Chondrocyte (in vitro differentiated cells): Measurements from ENCODE around the gene USP27X. TPM values are rescaled to one million over a fixed set of nuclear protein-coding genes. Genes with fewer than 3 reads are reported as not detected.

ENCODE experiments used
- DNase-seq: peaks from one replicate; pipeline ENCODE4 v3.0.0; 2021; ENCODE audit warnings: mixed read lengths, low spot score
- H3K27ac Mint-ChIP-seq: one replicate; pipeline ENCODE4 v1.8.0; 2021; ENCODE audit warnings: mild to moderate bottlenecking, moderate library complexity, mixed read lengths; ENCODE audit not compliant: unreplicated experiment
- H3K27me3 Mint-ChIP-seq: 2 replicates; pipeline ENCODE4 v1.8.0; 2021; ENCODE audit warnings: low read depth, mixed read lengths
- H3K36me3 Mint-ChIP-seq: 2 replicates; pipeline ENCODE4 v1.8.0; 2021; ENCODE audit warnings: low read depth, mixed read lengths
- H3K4me1 Mint-ChIP-seq: 2 replicates; pipeline ENCODE4 v1.8.0; 2021; ENCODE audit warnings: low read depth, mild to moderate bottlenecking, mixed read lengths
- H3K4me3 Mint-ChIP-seq: one replicate; pipeline ENCODE4 v1.8.0; 2021; ENCODE audit warnings: mild to moderate bottlenecking, moderate library complexity, mixed read lengths; ENCODE audit not compliant: unreplicated experiment
- H3K9me3 Mint-ChIP-seq: 2 replicates; pipeline ENCODE4 v1.8.0; 2021; ENCODE audit warnings: low read depth, mixed read lengths
- CTCF ChIP-seq: fragments of 200-600 bp; sonication (generic); IDR thresholded peaks from 2 replicates; pipeline ENCODE4 v1.5.0; 2021; ENCODE audit warnings: antibody characterized with exemption, mild to moderate bottlenecking, moderate library complexity
- total RNA-seq: library from RNA; stranded (reverse); gene quantifications from 3 replicates; pipeline ENCODE4 v1.2.1, GENCODE V29; 2021

Gene USP27X
- total RNA-seq, 1 donor from 2014 or later: 3.2 TPM

- Mint-ChIP-seq H3K27me3 (peaks cover 8% of the 10 kb centered on the region), H3K4me1 (no peaks in the 10 kb centered on the region), H3K9me3 (peaks cover 6% of the 10 kb centered on the region), H3K36me3 (no peaks in the 10 kb centered on the region), H3K4me3 (no peak overlapping the region), H3K27ac (no peak overlapping the region)
- no peak for DNase-seq
- TF ChIP-seq CTCF: no peak
Observed at GRCh38 chrX:49856819-49857218, 22.5 kb upstream of the USP27X start.

DNA sequence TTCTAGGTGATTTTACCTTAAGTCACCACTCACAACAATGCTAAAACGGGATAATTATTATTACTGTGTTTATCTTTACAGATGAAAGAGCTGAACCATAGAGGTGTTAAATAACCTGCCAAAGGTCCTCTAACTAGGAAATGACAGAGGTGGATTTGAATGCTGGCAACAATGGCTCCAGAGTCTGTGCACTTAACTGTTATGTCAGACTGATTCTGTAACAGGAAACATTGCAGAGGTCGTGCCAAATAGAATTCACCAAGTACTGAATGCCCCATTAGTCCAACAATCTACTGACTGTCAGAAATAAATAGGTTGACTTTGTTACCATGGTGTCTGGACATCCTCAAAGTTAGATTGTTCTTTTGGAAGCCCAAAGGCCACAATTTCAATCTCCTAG lies 20.9 kb upstream of the USP27X start:
- DNase-seq: no peak
- TF ChIP-seq CTCF: no peak
- no peaks in the 10 kb centered on the region for H3K36me3 Mint-ChIP-seq
- H3K27me3 Mint-ChIP-seq: peaks cover 7% of the 10 kb centered on the region
- no peak overlapping the region for H3K4me3 Mint-ChIP-seq
- H3K4me1 Mint-ChIP-seq: no peaks in the 10 kb centered on the region
- H3K9me3 Mint-ChIP-seq: peaks cover 9% of the 10 kb centered on the region
- H3K27ac Mint-ChIP-seq: no peak overlapping the region

DNA sequence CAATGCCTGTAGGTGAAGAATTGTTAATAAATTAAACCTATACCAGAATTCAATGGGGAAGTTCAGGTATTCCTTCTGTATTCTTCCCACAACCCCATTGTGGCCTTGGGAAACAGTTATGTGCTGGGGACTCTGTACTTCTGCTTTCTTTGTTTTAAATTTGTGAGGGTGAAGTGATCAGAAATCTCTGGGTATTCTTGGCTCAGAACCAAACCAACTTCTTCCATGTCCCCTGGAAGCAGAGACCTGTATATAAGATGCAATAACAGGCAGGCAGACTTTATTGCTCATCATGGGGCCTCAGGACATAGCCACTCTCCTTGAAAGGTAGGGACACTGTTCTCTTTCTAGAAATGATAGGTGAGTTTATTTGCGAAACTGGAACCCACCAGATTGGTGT lies 19.8 kb upstream of the USP27X start:
- no peaks in the 10 kb centered on the region for H3K36me3 Mint-ChIP-seq
- TF ChIP-seq CTCF: no peak
- no peak overlapping the region for H3K27ac Mint-ChIP-seq
- no peaks in the 10 kb centered on the region for H3K4me1 Mint-ChIP-seq
- peaks cover 3% of the 10 kb centered on the region for H3K27me3 Mint-ChIP-seq
- H3K9me3 Mint-ChIP-seq: peaks cover 5% of the 10 kb centered on the region
- no peak overlapping the region for H3K4me3 Mint-ChIP-seq
- no peak for DNase-seq

- no peak for TF ChIP-seq CTCF
- H3K9me3 Mint-ChIP-seq: peaks cover 5% of the 10 kb centered on the region
- DNase-seq: no peak
- H3K27me3 Mint-ChIP-seq: peaks cover 3% of the 10 kb centered on the region
- no peak overlapping the region for H3K4me3 Mint-ChIP-seq
- H3K36me3 Mint-ChIP-seq: no peaks in the 10 kb centered on the region
- H3K27ac Mint-ChIP-seq: no peak overlapping the region
- H3K4me1 Mint-ChIP-seq: no peaks in the 10 kb centered on the region
Observed at GRCh38 chrX:49860867-49861535, 18.3 kb upstream of the USP27X start.

- DNase-seq: no peak
- H3K4me1 Mint-ChIP-seq: no peaks in the 10 kb centered on the region
- H3K27me3 Mint-ChIP-seq: no peaks in the 10 kb centered on the region
- H3K4me3 Mint-ChIP-seq: no peak overlapping the region
- H3K36me3 Mint-ChIP-seq: no peaks in the 10 kb centered on the region
- no peak overlapping the region for H3K27ac Mint-ChIP-seq
- TF ChIP-seq CTCF: no peak
- H3K9me3 Mint-ChIP-seq: peaks cover 5% of the 10 kb centered on the region
Observed at GRCh38 chrX:49862093-49862492, 17.2 kb upstream of the USP27X start.
